HepG2 (cell line): Measurements from ENCODE around the gene CPLANE2. TPM values are rescaled to one million over a fixed set of nuclear protein-coding genes. Genes with fewer than 3 reads are reported as not detected.

ENCODE experiments used
- IRF2 ChIP-seq: IDR thresholded peaks from 2 replicates; pipeline ENCODE4 v1.6.1; 2018; ENCODE audit warnings: missing genetic modification reagents, missing compliant biosample characterization
- NR2F1 ChIP-seq, 2 experiments: fragments of 450-650 bp in 1 of 2; formaldehyde crosslinking in 1 of 2; IDR thresholded peaks; 2 replicates each; pipeline versions ENCODE4 v1.5.0 to v1.6.1; 2016 to 2020; ENCODE audit warnings: mild to moderate bottlenecking in 1 of 2, missing compliant biosample characterization in 1 of 2, missing genetic modification reagents in 1 of 2, moderate library complexity in 1 of 2
- SP5 ChIP-seq: IDR thresholded peaks from 2 replicates; pipeline ENCODE4 v1.6.1; 2016; ENCODE audit warnings: low read depth, borderline replicate concordance
- TBP ChIP-seq: sonication (generic); formaldehyde crosslinking; IDR thresholded peaks from 2 replicates; pipeline ENCODE4 v1.5.0; 2020; ENCODE audit warnings: missing genetic modification reagents
- ZFAT ChIP-seq: sonication (generic); formaldehyde crosslinking; conservative IDR thresholded peaks from 2 replicates; pipeline ENCODE4 v1.8.1; 2023; ENCODE audit warnings: missing genetic modification reagents, inconsistent platforms
- ZFP62 ChIP-seq: sonication (generic); formaldehyde crosslinking; IDR thresholded peaks from 2 replicates; pipeline ENCODE4 v1.4.0; 2020; ENCODE audit warnings: missing genetic modification reagents
- ZNF292 ChIP-seq: sonication (generic); formaldehyde crosslinking; IDR thresholded peaks from 2 replicates; pipeline ENCODE4 v1.8.1; 2022; ENCODE audit warnings: mild to moderate bottlenecking, low read depth, missing genetic modification reagents, borderline replicate concordance
- polyA plus RNA-seq, 8 experiments: library from polyadenylated mRNA; depleted of rRNA in 3 of 8; stranded (reverse) in 7 of 8; unstranded in 1 of 8; fragments of >200 nt; fragmentation: Illumina TruSeq in 4 of 8; extraction: Trizol in 4 of 8; gene quantifications; 2 replicates each; pipeline versions ENCODE4 v1.2.1 to v1.2.3, GENCODE V29; 2011 to 2016; ENCODE audit warnings: low read depth in 4 of 8, missing spikeins in 1 of 8, mixed read lengths in 1 of 8; ENCODE audit not compliant: insufficient read depth in 1 of 8
- total RNA-seq, 5 experiments: library from RNA; depleted of rRNA; stranded (reverse); fragments of >200 nt; fragmentation: Illumina TruSeq; extraction: Trizol; gene quantifications; 2 replicates each; pipeline ENCODE4 v1.2.3, GENCODE V29; 2016; ENCODE audit warnings: low read depth in 1 of 5
- TF ChIP-seq, protein P1 (sequence below): sonication (generic); formaldehyde crosslinking; IDR thresholded peaks from 2 replicates; pipeline ENCODE4 v1.4.0; 2020; ENCODE audit warnings: missing genetic modification reagents
- TF ChIP-seq, protein P2 (sequence below): fragments of 450-650 bp; IDR thresholded peaks from 2 replicates; pipeline ENCODE4 v1.6.1; 2016
- TF ChIP-seq, protein P3 (sequence below), 2 experiments: fragments of 450-650 bp in 1 of 2; sonication (generic) in 1 of 2; formaldehyde crosslinking in 1 of 2; IDR thresholded peaks; 2 replicates each; pipeline versions ENCODE4 v1.6.1 to v1.8.0; 2016 to 2022; ENCODE audit warnings: antibody characterized with exemption in 1 of 2, mild to moderate bottlenecking in 1 of 2, missing genetic modification reagents in 1 of 2
- TF ChIP-seq, protein P4 (sequence below): sonication (generic); formaldehyde crosslinking; IDR thresholded peaks from 2 replicates; pipeline ENCODE4 v1.4.0; 2020; ENCODE audit warnings: missing genetic modification reagents, borderline replicate concordance

CPLANE2 gene
- total and polyA plus RNA-seq, 2 of the 13 experiments (the other 11 are each of a cell fraction or from before 2014, with no cell fraction given): 0.29 to 1.6 TPM

DNA sequence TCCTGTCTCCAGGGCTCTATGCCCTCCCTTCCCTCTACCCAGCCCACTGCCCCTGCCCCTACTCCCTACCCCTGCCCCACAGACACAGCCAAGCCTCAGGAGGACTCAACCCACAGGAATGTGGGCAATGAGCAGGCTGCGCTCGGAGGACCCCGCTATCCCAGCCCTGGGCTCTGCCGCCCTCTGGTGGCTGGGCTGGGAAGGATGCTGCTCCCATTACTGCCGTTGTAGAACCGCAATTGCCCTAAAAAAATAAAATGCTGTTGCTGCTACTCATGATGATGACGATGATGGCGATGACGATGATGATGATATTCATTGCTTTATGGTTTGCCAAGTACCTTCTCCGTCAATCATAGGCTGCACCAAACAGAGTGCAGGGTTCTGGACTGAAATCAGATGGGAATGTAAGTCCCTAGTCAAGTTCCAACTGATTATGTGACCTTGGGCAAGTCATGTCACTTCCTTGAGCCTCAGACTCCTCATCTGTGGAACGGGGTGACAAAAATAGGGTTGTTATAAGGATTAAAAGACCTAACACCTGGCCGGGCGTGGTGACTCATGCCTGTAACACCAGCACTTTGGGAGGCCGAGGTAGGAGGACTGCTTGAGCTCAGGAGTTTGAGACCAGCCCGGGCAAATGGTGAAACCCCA lies 49.1 kb downstream of the CPLANE2 start (continued):
- TF ChIP-seq, protein P1, sequence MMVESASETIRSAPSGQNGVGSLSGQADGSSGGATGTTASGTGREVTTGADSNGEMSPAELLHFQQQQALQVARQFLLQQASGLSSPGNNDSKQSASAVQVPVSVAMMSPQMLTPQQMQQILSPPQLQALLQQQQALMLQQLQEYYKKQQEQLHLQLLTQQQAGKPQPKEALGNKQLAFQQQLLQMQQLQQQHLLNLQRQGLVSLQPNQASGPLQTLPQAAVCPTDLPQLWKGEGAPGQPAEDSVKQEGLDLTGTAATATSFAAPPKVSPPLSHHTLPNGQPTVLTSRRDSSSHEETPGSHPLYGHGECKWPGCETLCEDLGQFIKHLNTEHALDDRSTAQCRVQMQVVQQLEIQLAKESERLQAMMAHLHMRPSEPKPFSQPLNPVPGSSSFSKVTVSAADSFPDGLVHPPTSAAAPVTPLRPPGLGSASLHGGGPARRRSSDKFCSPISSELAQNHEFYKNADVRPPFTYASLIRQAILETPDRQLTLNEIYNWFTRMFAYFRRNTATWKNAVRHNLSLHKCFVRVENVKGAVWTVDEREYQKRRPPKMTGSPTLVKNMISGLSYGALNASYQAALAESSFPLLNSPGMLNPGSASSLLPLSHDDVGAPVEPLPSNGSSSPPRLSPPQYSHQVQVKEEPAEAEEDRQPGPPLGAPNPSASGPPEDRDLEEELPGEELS (CRISPR knock-in tag): 0 out of 2 replicates have a peak, but pooled peaks have one; percentile 42
- TF ChIP-seq TBP (no peak), ZFP62 (CRISPR knock-in tag) (no peak), ZNF292 (CRISPR knock-in tag) (no peak), IRF2 (CRISPR knock-in tag) (peak; percentile 73; the same call in 1 of the 2 replicates), ZFAT (no peak), NR2F1 (CRISPR knock-in tag; IDR thresholded peaks at IDR 0.05) (no peak), SP5 (CRISPR knock-in tag) (no peak)
- TF ChIP-seq, protein P2, sequence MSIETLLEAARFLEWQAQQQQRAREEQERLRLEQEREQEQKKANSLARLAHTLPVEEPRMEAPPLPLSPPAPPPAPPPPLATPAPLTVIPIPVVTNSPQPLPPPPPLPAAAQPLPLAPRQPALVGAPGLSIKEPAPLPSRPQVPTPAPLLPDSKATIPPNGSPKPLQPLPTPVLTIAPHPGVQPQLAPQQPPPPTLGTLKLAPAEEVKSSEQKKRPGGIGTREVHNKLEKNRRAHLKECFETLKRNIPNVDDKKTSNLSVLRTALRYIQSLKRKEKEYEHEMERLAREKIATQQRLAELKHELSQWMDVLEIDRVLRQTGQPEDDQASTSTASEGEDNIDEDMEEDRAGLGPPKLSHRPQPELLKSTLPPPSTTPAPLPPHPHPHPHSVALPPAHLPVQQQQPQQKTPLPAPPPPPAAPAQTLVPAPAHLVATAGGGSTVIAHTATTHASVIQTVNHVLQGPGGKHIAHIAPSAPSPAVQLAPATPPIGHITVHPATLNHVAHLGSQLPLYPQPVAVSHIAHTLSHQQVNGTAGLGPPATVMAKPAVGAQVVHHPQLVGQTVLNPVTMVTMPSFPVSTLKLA: no peak
- TF ChIP-seq, protein P3, sequence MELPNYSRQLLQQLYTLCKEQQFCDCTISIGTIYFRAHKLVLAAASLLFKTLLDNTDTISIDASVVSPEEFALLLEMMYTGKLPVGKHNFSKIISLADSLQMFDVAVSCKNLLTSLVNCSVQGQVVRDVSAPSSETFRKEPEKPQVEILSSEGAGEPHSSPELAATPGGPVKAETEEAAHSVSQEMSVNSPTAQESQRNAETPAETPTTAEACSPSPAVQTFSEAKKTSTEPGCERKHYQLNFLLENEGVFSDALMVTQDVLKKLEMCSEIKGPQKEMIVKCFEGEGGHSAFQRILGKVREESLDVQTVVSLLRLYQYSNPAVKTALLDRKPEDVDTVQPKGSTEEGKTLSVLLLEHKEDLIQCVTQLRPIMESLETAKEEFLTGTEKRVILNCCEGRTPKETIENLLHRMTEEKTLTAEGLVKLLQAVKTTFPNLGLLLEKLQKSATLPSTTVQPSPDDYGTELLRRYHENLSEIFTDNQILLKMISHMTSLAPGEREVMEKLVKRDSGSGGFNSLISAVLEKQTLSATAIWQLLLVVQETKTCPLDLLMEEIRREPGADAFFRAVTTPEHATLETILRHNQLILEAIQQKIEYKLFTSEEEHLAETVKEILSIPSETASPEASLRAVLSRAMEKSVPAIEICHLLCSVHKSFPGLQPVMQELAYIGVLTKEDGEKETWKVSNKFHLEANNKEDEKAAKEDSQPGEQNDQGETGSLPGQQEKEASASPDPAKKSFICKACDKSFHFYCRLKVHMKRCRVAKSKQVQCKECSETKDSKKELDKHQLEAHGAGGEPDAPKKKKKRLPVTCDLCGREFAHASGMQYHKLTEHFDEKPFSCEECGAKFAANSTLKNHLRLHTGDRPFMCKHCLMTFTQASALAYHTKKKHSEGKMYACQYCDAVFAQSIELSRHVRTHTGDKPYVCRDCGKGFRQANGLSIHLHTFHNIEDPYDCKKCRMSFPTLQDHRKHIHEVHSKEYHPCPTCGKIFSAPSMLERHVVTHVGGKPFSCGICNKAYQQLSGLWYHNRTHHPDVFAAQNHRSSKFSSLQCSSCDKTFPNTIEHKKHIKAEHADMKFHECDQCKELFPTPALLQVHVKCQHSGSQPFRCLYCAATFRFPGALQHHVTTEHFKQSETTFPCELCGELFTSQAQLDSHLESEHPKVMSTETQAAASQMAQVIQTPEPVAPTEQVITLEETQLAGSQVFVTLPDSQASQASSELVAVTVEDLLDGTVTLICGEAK (IDR thresholded peaks at IDR 0.05): no peak
- TF ChIP-seq, protein P3 (CRISPR knock-in tag; IDR thresholded peaks at IDR 0.05): no peak
- TF ChIP-seq, protein P4, sequence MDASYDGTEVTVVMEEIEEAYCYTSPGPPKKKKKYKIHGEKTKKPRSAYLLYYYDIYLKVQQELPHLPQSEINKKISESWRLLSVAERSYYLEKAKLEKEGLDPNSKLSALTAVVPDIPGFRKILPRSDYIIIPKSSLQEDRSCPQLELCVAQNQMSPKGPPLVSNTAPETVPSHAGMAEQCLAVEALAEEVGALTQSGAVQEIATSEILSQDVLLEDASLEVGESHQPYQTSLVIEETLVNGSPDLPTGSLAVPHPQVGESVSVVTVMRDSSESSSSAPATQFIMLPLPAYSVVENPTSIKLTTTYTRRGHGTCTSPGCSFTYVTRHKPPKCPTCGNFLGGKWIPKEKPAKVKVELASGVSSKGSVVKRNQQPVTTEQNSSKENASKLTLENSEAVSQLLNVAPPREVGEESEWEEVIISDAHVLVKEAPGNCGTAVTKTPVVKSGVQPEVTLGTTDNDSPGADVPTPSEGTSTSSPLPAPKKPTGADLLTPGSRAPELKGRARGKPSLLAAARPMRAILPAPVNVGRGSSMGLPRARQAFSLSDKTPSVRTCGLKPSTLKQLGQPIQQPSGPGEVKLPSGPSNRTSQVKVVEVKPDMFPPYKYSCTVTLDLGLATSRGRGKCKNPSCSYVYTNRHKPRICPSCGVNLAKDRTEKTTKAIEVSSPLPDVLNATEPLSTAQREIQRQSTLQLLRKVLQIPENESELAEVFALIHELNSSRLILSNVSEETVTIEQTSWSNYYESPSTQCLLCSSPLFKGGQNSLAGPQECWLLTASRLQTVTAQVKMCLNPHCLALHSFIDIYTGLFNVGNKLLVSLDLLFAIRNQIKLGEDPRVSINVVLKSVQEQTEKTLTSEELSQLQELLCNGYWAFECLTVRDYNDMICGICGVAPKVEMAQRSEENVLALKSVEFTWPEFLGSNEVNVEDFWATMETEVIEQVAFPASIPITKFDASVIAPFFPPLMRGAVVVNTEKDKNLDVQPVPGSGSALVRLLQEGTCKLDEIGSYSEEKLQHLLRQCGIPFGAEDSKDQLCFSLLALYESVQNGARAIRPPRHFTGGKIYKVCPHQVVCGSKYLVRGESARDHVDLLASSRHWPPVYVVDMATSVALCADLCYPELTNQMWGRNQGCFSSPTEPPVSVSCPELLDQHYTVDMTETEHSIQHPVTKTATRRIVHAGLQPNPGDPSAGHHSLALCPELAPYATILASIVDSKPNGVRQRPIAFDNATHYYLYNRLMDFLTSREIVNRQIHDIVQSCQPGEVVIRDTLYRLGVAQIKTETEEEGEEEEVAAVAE (CRISPR knock-in tag): no peak
